Globus pallidus (tissue), 1 donor: ENCODE results near the gene CD248.
A peak's percentile ranks its signal among the peaks of the same experiment; 100 is the strongest.
"Not testable (repeated sequence)": the region's sequence is repeated elsewhere in the genome, so short reads cannot be mapped to it uniquely, and the experiment has no call there.

Experiments
- DNase-seq: peaks from one replicate; pipeline ENCODE4 v3.0.0-alpha.2; 2015; ENCODE audit warnings: low spot score

The CD248 gene

GRCh38 chr11:66313321-66314185, 3.3 kb downstream of the CD248 start:
- no peak for DNase-seq

GRCh38 chr11:66312549-66313320, 4.1 kb downstream of the CD248 start:
- DNase-seq: peak; percentile 93

GRCh38 chr11:66311965-66312548, 4.8 kb downstream of the CD248 start:
- peak; percentile 88 for DNase-seq

- no peak for DNase-seq
These were observed 5.3 kb downstream of the CD248 start for GRCh38 chr11:66311470-66311964.

GRCh38 chr11:66310803-66311440, 5.9 kb downstream of the CD248 start:
- DNase-seq: not testable (repeated sequence)

- no peak for DNase-seq
These were observed 6.5 kb downstream of the CD248 start for GRCh38 chr11:66310324-66310723.

- DNase-seq: no peak
These were observed 7.4 kb downstream of the CD248 start for GRCh38 chr11:66309475-66309874.

GRCh38 chr11:66302656-66303055, 14.2 kb downstream of the CD248 start:
- DNase-seq: no peak

- no peak for DNase-seq
These were observed 17.7 kb downstream of the CD248 start for GRCh38 chr11:66299186-66299585.

- no peak for DNase-seq
These were observed 19.2 kb downstream of the CD248 start for GRCh38 chr11:66297610-66298009.

- DNase-seq: no peak
These were observed 21.9 kb downstream of the CD248 start for GRCh38 chr11:66294626-66295620.

- DNase-seq: no peak
These were observed 22.8 kb downstream of the CD248 start for GRCh38 chr11:66293777-66294625.

GRCh38 chr11:66293352-66293751, 23.5 kb downstream of the CD248 start:
- no peak for DNase-seq

GRCh38 chr11:66292543-66293332, 24.1 kb downstream of the CD248 start:
- DNase-seq: no peak

GRCh38 chr11:66291706-66292542, 24.9 kb downstream of the CD248 start, which contains the start of gene TMEM151A:
TMEM151A (plus strand) TSS chr11:66291894; CDS start chr11:66292014, 120 bp downstream.
- DNase-seq: peak; percentile 66

GRCh38 chr11:66291303-66291705, 25.5 kb downstream of the CD248 start:
- DNase-seq: no peak

- no peak for DNase-seq
These were observed 26.6 kb downstream of the CD248 start for GRCh38 chr11:66290330-66290621.
